ENCODE results near the gene MICU1. TPM values are rescaled to one million over a fixed set of nuclear protein-coding genes. Genes with fewer than 3 reads are reported as not detected.

MICU1 gene
- total RNA-seq, 3 donors from 2014 or later (not counting 1 experiment from before 2014, with no cell fraction given) = 27.9 to 30.9 (median 29.4) TPM

GRCh38 chr10:72630144-72630543, 4.3 kb upstream of the MICU1 start:
- Mint-ChIP-seq H3K27ac (no peak overlapping the region), H3K36me3 (no peaks in the 10 kb centered on the region), H3K4me1 (peaks cover 13 to 14% of the 10 kb centered on the region in 2 donors), H3K4me3 (no peak overlapping the region), H3K27me3 (ENCODE audit: low read depth in 2 of 2) (peaks cover 0 to 8% of the 10 kb centered on the region in 2 donors), H3K9me3 (no peaks in the 10 kb centered on the region)
- intact Hi-C loops (cut with micrococcal nuclease) = no loop called here
- H3K9me3 ChIP-seq (ENCODE audit: control insufficient read depth, insufficient read depth, low read length) = no peaks in the 10 kb centered on the region
- 97% methylated on average over 2 of the region's 2 CpGs for WGBS (ENCODE audit: insufficient coverage)
- no peak overlapping the region for H3K4me3 ChIP-seq (ENCODE audit: low read length)
- peaks cover 6% of the 10 kb centered on the region for H3K4me1 ChIP-seq (ENCODE audit: control insufficient read depth, insufficient read depth, low read length)
- DNase-seq (no peak), ATAC-seq (no peak)
- no peak overlapping the region for H3K27ac ChIP-seq (ENCODE audit: low read length)
- H3K27me3 ChIP-seq (ENCODE audit: control insufficient read depth, insufficient read depth, low read length) = no peaks in the 10 kb centered on the region
- TF ChIP-seq, protein P1, sequence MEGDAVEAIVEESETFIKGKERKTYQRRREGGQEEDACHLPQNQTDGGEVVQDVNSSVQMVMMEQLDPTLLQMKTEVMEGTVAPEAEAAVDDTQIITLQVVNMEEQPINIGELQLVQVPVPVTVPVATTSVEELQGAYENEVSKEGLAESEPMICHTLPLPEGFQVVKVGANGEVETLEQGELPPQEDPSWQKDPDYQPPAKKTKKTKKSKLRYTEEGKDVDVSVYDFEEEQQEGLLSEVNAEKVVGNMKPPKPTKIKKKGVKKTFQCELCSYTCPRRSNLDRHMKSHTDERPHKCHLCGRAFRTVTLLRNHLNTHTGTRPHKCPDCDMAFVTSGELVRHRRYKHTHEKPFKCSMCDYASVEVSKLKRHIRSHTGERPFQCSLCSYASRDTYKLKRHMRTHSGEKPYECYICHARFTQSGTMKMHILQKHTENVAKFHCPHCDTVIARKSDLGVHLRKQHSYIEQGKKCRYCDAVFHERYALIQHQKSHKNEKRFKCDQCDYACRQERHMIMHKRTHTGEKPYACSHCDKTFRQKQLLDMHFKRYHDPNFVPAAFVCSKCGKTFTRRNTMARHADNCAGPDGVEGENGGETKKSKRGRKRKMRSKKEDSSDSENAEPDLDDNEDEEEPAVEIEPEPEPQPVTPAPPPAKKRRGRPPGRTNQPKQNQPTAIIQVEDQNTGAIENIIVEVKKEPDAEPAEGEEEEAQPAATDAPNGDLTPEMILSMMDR (IDR thresholded peaks at IDR 0.05) = no peak
- H3K36me3 ChIP-seq (ENCODE audit: control insufficient read depth, insufficient read depth, low read length) = no peaks in the 10 kb centered on the region

DNA sequence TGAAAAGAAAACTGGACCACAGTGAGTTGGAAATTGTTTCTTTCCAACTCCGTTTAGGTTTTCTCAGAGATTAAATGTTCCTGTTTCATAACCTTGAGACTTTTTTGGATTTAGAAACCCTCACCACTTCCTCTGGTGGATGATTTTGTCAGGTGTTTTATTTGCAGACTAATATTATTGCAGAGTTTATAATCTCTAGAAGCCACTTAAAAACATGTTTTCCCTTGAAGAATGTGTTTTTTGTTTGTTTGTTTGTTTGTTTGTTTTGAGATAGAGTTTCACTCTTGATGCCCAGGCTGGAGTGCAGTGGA, 520 bp upstream of the MICU1 start:
- intact Hi-C loops (cut with micrococcal nuclease) = no loop called here
- no peaks in the 10 kb centered on the region for H3K27me3 Mint-ChIP-seq (ENCODE audit: low read depth in 2 of 2)
- Histone ChIP-seq H3K27me3 (ENCODE audit: control insufficient read depth, insufficient read depth, low read length) (no peaks in the 10 kb centered on the region), H3K36me3 (ENCODE audit: control insufficient read depth, insufficient read depth, low read length) (no peaks in the 10 kb centered on the region), H3K27ac (ENCODE audit: low read length) (no peak overlapping the region), H3K4me3 (ENCODE audit: low read length) (peak overlapping the region; percentile 68), H3K9me3 (ENCODE audit: control insufficient read depth, insufficient read depth, low read length) (no peaks in the 10 kb centered on the region), H3K4me1 (ENCODE audit: control insufficient read depth, insufficient read depth, low read length) (peaks cover 6% of the 10 kb centered on the region)
- H3K9me3 Mint-ChIP-seq = no peaks in the 10 kb centered on the region
- H3K36me3 Mint-ChIP-seq = no peaks in the 10 kb centered on the region
- H3K27ac Mint-ChIP-seq = peak overlapping the region; percentile 77 to 87
- H3K4me1 Mint-ChIP-seq = peaks cover 21 to 22% of the 10 kb centered on the region in 2 donors
- no peak for ATAC-seq
- H3K4me3 Mint-ChIP-seq = peak overlapping the region; percentile 92
- TF ChIP-seq, protein P1 (IDR thresholded peaks at IDR 0.05) = no peak
- WGBS (ENCODE audit: insufficient coverage) = 0% methylated on average over 1 of the region's 1 CpG
- no peak for DNase-seq

GRCh38 chr10:72625276-72625607, 637 bp downstream of the MICU1 start:
- intact Hi-C loops (cut with micrococcal nuclease) = no loop called here
- no peak for ATAC-seq
- Histone ChIP-seq H3K9me3 (ENCODE audit: control insufficient read depth, insufficient read depth, low read length) (no peaks in the 10 kb centered on the region), H3K4me1 (ENCODE audit: control insufficient read depth, insufficient read depth, low read length) (peaks cover 6% of the 10 kb centered on the region), H3K4me3 (ENCODE audit: low read length) (peak overlapping the region; percentile 68), H3K36me3 (ENCODE audit: control insufficient read depth, insufficient read depth, low read length) (no peaks in the 10 kb centered on the region), H3K27ac (ENCODE audit: low read length) (peak overlapping the region; percentile 6), H3K27me3 (ENCODE audit: control insufficient read depth, insufficient read depth, low read length) (no peaks in the 10 kb centered on the region)
- peaks cover 21 to 22% of the 10 kb centered on the region in 2 donors for H3K4me1 Mint-ChIP-seq
- peak overlapping the region; percentile 92 for H3K4me3 Mint-ChIP-seq
- H3K9me3 Mint-ChIP-seq = no peaks in the 10 kb centered on the region
- DNase-seq = no peak
- H3K36me3 Mint-ChIP-seq = no peaks in the 10 kb centered on the region
- peak overlapping the region; percentile 77 to 87 for H3K27ac Mint-ChIP-seq
- no peaks in the 10 kb centered on the region for H3K27me3 Mint-ChIP-seq (ENCODE audit: low read depth in 2 of 2)
- WGBS (ENCODE audit: insufficient coverage) = 1% methylated on average over 10 of the region's 10 CpGs
- TF ChIP-seq, protein P1 (IDR thresholded peaks at IDR 0.05) = no peak

DNA sequence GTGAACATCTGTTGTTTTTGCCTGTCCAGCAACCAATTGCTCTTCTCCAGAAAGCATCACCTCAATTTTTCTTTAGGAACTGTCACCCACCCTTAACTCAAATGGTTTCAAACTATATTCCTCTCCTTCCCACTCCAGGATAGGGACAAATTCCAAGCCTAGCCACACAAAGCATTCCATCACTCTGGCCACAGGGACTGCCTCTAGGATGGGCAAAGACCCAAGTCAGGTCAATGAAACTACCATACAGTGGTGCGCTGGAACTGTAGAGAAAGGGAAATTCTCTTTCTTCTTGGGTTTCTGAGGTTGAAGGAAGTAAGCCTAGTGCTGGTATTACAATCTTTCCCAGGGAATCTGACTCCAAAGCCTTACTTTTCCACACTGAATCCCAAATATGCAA, 3.6 kb downstream of the MICU1 start:
- no peak overlapping the region for H3K27ac Mint-ChIP-seq
- H3K9me3 Mint-ChIP-seq = no peaks in the 10 kb centered on the region
- H3K27me3 ChIP-seq (ENCODE audit: control insufficient read depth, insufficient read depth, low read length) = no peaks in the 10 kb centered on the region
- H3K4me1 ChIP-seq (ENCODE audit: control insufficient read depth, insufficient read depth, low read length) = peaks cover 6% of the 10 kb centered on the region
- H3K4me3 ChIP-seq (ENCODE audit: low read length) = no peak overlapping the region
- no peaks in the 10 kb centered on the region for H3K9me3 ChIP-seq (ENCODE audit: control insufficient read depth, insufficient read depth, low read length)
- DNase-seq = no peak
- no peak overlapping the region for H3K27ac ChIP-seq (ENCODE audit: low read length)
- peaks cover 21 to 22% of the 10 kb centered on the region in 2 donors for H3K4me1 Mint-ChIP-seq
- WGBS (ENCODE audit: insufficient coverage) = 100% methylated on average over 1 of the region's 1 CpG
- no peak for ATAC-seq
- TF ChIP-seq, protein P1 (IDR thresholded peaks at IDR 0.05) = no peak
- intact Hi-C loops (cut with micrococcal nuclease) = no loop called here
- no peaks in the 10 kb centered on the region for H3K36me3 Mint-ChIP-seq
- H3K27me3 Mint-ChIP-seq (ENCODE audit: low read depth in 2 of 2) = no peaks in the 10 kb centered on the region
- H3K4me3 Mint-ChIP-seq = no peak overlapping the region
- H3K36me3 ChIP-seq (ENCODE audit: control insufficient read depth, insufficient read depth, low read length) = no peaks in the 10 kb centered on the region

Measured in natural killer cell (primary cell).